C4-2B (cell line): Measurements from ENCODE around the gene CA10.

Experiments used
- CTCF ChIP-seq: fragments of 450-650 bp; conservative IDR thresholded peaks from 2 replicates; pipeline ENCODE4 v1.5.1; 2017; ENCODE audit warnings: mild to moderate bottlenecking
- ZFX ChIP-seq: fragments of 450-650 bp; IDR thresholded peaks from 2 replicates; pipeline ENCODE4 v1.6.1; 2017

- no peak for TF ChIP-seq ZFX
- TF ChIP-seq CTCF = no peak
Observed at GRCh38 chr17:51595826-51596398, 562.6 kb downstream of the CA10 start.
